Karpas-422 (cell line): ENCODE results near the gene IQCK. TPM values are rescaled to one million over a fixed set of nuclear protein-coding genes. Genes with fewer than 3 reads are reported as not detected.

Experiments used
- DNase-seq: peaks from one replicate; pipeline ENCODE4 v3.0.0-alpha.2; 2015
- H2AFZ ChIP-seq: fragments of 200-600 bp; sonication (generic); 2 replicates; pipeline ENCODE4 v1.6.1; 2014; ENCODE audit warnings: antibody characterized with exemption, low read length, mixed read lengths
- H3K27ac ChIP-seq: fragments of 200-600 bp; sonication (generic); 2 replicates; pipeline ENCODE4 v1.5.1; 2014; ENCODE audit warnings: mild to moderate bottlenecking, low read length, moderate library complexity
- H3K27me3 ChIP-seq: fragments of 200-600 bp; sonication (generic); 2 replicates; pipeline ENCODE4 v1.6.1; 2014; ENCODE audit warnings: low read length, mixed read lengths
- H3K36me3 ChIP-seq: fragments of 200-600 bp; sonication (generic); 2 replicates; pipeline ENCODE4 v1.6.1; 2014; ENCODE audit warnings: low read length, mixed read lengths; ENCODE audit not compliant: insufficient read depth
- H3K4me1 ChIP-seq: fragments of 200-600 bp; sonication (generic); 2 replicates; pipeline ENCODE4 v1.6.1; 2014; ENCODE audit warnings: mild to moderate bottlenecking, low read length, mixed read lengths
- H3K4me2 ChIP-seq: fragments of 200-600 bp; sonication (generic); 2 replicates; pipeline ENCODE4 v1.6.1; 2014; ENCODE audit warnings: low read length, low read depth, mild to moderate bottlenecking; ENCODE audit not compliant: poor library complexity, severe bottlenecking
- H3K4me3 ChIP-seq: fragments of 200-600 bp; sonication (generic); 2 replicates; pipeline ENCODE4 v1.5.1; 2014; ENCODE audit warnings: mild to moderate bottlenecking, antibody characterized with exemption, low read length, mixed read lengths
- H3K79me2 ChIP-seq: fragments of 200-600 bp; sonication (generic); 2 replicates; pipeline ENCODE4 v1.6.1; 2014; ENCODE audit warnings: mild to moderate bottlenecking, low read length, mixed read lengths
- H3K9ac ChIP-seq: fragments of 200-600 bp; sonication (generic); 2 replicates; pipeline ENCODE4 v1.6.0; 2014; ENCODE audit warnings: low read length
- H3K9me2 ChIP-seq: fragments of 200-600 bp; sonication (generic), shearing (Covaris generic); replicated peaks from 2 replicates; pipeline ENCODE4 v1.6.0; 2014; ENCODE audit warnings: mild to moderate bottlenecking, low read length, moderate library complexity; ENCODE audit not compliant: insufficient read depth
- H3K9me3 ChIP-seq: fragments of 300-700, 200-600 bp; sonication (generic); 2 replicates; pipeline ENCODE4 v1.6.1; 2014; ENCODE audit warnings: low read length, mixed read lengths
- H4K20me1 ChIP-seq: fragments of 200-600 bp; sonication (generic); 2 replicates; pipeline ENCODE4 v1.6.1; 2014; ENCODE audit warnings: mild to moderate bottlenecking, antibody characterized with exemption, low read length, low read depth; ENCODE audit not compliant: insufficient read depth
- total RNA-seq: library from RNA; depleted of rRNA; stranded (reverse); fragments of >200 nt; shearing (Covaris generic); gene quantifications from 2 replicates; pipeline ENCODE4 v1.2.3, GENCODE V29; 2014; ENCODE audit warnings: low replicate concordance

Gene IQCK
- total RNA-seq, 1 experiment from 2014 or later = 4.9 TPM

DNA sequence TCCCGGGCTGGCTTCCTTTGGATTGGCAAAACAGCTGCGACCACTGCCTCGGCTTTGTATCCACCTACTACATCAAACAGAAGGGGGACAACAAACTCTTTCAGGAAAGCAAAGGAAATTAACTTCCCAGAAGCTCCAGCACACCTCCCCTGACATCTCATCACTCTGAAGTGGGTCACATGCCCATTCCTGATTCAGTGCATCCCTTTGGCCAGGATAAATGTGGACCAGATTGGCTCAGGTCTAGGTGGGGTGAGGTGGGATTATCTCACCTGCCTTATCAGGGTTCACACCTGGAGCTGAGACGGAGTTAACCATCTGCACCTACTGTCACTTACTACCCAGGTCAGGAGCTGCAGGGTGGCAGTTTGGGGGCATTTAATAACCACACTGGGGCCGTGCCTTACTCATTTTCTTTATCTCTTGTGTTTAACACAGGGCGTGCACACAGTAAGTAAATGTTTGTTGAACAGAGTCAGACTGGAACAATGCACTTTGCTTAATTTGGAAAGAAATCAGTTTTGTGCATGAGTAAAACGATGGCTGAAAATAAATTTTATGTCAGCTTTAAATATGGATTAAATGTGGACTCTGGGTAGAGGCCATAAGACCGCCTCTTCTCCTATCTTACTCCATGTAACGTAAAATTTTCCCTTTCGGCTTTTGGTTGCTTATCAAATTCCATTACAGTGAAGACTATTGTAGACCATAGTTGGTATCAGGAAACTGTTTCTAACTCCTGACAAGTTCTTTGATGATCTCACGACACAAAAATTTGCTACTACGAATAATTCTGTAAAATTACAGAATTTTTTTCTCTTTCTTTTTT, 36.0 kb downstream of the IQCK start:
- Histone ChIP-seq H3K36me3 (no peaks in the 10 kb centered on the region), H3K9me2 (no peaks in the 10 kb centered on the region), H4K20me1 (no peaks in the 10 kb centered on the region), H3K4me1 (no peaks in the 10 kb centered on the region), H3K27me3 (no peaks in the 10 kb centered on the region), H3K4me3 (no peak overlapping the region), H3K4me2 (no peak overlapping the region), H3K79me2 (no peaks in the 10 kb centered on the region), H3K9ac (no peak overlapping the region), H3K9me3 (no peaks in the 10 kb centered on the region), H2AFZ (no peak overlapping the region), H3K27ac (no peak overlapping the region)
- DNase-seq = no peak

DNA sequence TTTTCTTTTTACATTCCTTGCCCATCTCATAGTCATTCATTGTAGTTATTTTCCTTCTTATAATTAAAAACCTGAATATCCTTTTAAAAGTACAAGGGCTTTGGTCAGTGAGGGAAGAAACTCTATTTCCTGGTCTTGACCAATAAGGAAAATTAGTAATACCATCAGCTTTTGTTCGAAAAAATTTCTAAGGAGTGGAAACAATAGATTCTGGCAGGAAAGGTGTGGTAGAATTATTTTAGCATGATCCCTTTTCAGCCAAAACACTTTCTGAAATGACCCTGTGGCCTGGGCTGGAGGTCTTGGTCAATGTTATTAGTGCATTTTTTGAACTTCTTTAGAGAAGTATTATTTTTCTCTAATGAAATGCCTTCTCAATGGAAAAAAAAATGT, 36.6 kb downstream of the IQCK start:
- Histone ChIP-seq H3K4me3 (no peak overlapping the region), H3K9me2 (no peaks in the 10 kb centered on the region), H3K27me3 (no peaks in the 10 kb centered on the region), H3K4me2 (no peak overlapping the region), H3K36me3 (no peaks in the 10 kb centered on the region), H2AFZ (no peak overlapping the region), H3K79me2 (no peaks in the 10 kb centered on the region), H3K9me3 (no peaks in the 10 kb centered on the region), H3K27ac (no peak overlapping the region), H3K9ac (no peak overlapping the region), H3K4me1 (no peaks in the 10 kb centered on the region), H4K20me1 (no peaks in the 10 kb centered on the region)
- DNase-seq = no peak

DNA sequence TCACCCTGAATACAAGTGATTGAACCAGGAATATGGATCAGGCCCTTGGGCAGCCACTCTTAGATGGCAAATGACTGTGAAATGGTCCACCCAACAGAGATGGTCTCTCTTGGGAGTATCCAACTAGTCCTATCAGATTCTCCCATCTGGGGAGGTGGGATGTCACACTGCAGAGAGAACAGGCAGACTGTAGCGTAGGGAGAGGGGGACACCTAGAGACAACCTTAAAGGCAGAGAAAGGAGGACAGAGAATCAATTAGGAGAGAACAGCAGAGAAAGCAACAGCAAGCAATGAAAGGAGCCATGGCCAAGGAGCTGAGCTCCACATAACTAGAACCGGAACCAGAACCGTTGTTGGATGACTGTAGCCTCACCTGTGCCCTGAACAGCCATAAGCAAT, 37.2 kb downstream of the IQCK start:
- H3K4me3 ChIP-seq = no peak overlapping the region
- DNase-seq = no peak
- no peaks in the 10 kb centered on the region for H3K9me2 ChIP-seq
- H3K4me1 ChIP-seq = no peaks in the 10 kb centered on the region
- no peaks in the 10 kb centered on the region for H3K9me3 ChIP-seq
- no peak overlapping the region for H3K4me2 ChIP-seq
- H3K27ac ChIP-seq = no peak overlapping the region
- H2AFZ ChIP-seq = no peak overlapping the region
- H4K20me1 ChIP-seq = no peaks in the 10 kb centered on the region
- no peaks in the 10 kb centered on the region for H3K36me3 ChIP-seq
- no peak overlapping the region for H3K9ac ChIP-seq
- no peaks in the 10 kb centered on the region for H3K79me2 ChIP-seq
- no peaks in the 10 kb centered on the region for H3K27me3 ChIP-seq

DNA sequence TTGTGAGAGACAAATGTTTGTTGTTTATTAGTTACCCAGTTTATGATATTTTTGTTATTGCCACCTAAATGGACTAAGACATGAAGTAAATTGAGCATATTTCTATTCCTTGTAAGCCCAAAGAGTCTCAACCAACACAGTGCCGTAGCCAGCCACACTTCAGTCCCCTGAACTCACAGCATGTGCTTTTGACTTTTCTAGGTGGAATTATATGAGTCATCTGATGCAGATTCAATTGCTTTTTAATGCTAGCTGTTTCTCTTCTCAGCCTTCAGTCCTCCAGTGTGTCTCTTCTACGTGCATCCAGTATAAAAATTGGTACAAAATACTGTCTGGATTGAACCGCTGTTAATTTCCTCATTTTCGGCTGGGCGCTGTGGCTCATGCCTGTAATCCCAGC, 39.0 kb downstream of the IQCK start:
- H4K20me1 ChIP-seq = no peaks in the 10 kb centered on the region

DNA sequence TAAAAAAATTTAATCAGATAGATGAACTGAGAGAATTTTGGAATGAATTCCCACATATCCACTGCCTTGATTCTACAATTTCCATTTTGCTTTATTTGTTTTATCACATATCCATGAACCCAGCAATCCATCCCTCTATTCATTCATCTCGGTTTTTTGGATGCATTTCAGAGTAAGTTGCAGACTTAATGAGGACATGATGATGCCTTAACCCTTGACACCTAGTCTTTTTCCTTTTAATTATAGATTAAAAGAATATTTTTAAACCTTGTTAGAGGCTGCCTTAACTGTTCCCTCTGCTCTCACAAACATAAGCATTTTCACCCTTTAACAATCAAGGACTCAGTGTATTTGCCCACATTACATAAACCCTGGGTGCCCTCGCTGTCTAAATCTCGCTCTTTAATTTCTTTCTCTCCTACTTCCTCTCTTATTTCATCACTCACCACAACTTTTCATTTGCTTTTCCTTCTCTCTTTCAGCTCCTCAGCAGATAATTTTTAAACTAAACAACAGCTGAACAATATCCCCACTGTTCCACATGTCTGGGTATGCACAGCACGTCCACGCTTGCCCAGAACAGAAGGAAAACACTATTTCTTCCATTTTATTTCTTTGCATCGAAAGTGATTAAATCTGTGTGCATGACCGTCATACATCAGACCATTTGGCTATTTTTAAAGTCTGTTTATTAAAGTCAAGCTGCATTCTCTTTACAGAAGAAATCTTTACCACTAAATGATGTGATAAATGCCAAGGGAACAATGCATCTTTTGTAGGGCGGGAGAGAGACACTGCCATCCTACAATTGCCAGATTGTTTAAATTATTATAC, 39.9 kb downstream of the IQCK start:
- H3K36me3 ChIP-seq = no peaks in the 10 kb centered on the region
- no peaks in the 10 kb centered on the region for H3K79me2 ChIP-seq
- no peaks in the 10 kb centered on the region for H3K27me3 ChIP-seq
- no peak overlapping the region for H3K4me3 ChIP-seq
- DNase-seq = no peak
- H3K27ac ChIP-seq = no peak overlapping the region
- no peaks in the 10 kb centered on the region for H3K4me1 ChIP-seq
- no peak overlapping the region for H3K4me2 ChIP-seq
- H3K9me2 ChIP-seq = no peaks in the 10 kb centered on the region
- no peak overlapping the region for H2AFZ ChIP-seq
- no peaks in the 10 kb centered on the region for H4K20me1 ChIP-seq
- no peak overlapping the region for H3K9ac ChIP-seq
- no peaks in the 10 kb centered on the region for H3K9me3 ChIP-seq

More for the DNA sequence above, 39.0 kb downstream of the IQCK start:
- H2AFZ ChIP-seq = no peak overlapping the region
- no peaks in the 10 kb centered on the region for H3K9me2 ChIP-seq
- no peaks in the 10 kb centered on the region for H3K79me2 ChIP-seq
- H3K4me2 ChIP-seq = no peak overlapping the region
- H3K9me3 ChIP-seq = no peaks in the 10 kb centered on the region
- H3K36me3 ChIP-seq = no peaks in the 10 kb centered on the region
- H3K27ac ChIP-seq = no peak overlapping the region
- no peaks in the 10 kb centered on the region for H3K4me1 ChIP-seq
- DNase-seq = no peak
- no peak overlapping the region for H3K4me3 ChIP-seq
- H3K9ac ChIP-seq = no peak overlapping the region
- no peaks in the 10 kb centered on the region for H3K27me3 ChIP-seq

DNA sequence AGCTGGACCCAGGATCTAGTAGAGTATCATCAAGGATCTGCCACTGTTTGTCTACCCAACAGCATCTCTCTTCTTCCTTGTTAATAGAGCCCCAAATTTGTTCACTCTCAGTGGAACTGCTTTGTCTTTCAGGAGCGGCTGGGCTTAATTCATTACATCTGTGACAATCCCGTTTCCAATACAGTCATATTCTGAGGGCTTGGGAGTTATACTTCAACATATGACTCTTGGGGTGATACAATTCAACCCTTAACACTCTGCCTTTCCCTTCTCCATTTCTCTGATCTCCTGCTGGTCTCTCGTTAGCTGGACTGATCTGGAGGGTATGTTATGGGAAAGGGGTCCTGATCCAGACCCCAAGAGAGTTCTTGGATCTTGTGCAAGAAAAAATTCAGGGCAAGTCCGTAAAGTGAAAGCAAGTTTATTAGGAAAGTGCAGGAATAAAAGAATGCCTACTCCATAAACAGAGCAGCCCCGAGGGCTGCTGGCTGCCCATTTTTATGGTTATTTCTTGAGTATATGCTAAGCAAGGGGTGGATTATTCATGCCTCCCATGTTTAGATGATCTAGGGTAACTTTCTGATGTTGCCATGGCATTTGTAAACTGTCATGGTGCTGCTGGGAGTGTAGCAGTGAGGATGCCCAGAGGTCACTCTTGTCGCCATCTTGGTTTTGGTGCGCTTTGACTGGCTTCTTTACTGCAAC, 42.4 kb downstream of the IQCK start:
- no peaks in the 10 kb centered on the region for H4K20me1 ChIP-seq
- no peak overlapping the region for H3K4me3 ChIP-seq
- no peaks in the 10 kb centered on the region for H3K9me3 ChIP-seq
- no peak for DNase-seq
- no peaks in the 10 kb centered on the region for H3K79me2 ChIP-seq
- H3K4me1 ChIP-seq = no peaks in the 10 kb centered on the region
- no peaks in the 10 kb centered on the region for H3K36me3 ChIP-seq
- no peak overlapping the region for H3K4me2 ChIP-seq
- no peaks in the 10 kb centered on the region for H3K27me3 ChIP-seq
- H3K27ac ChIP-seq = no peak overlapping the region
- H2AFZ ChIP-seq = no peak overlapping the region
- H3K9me2 ChIP-seq = no peaks in the 10 kb centered on the region
- no peak overlapping the region for H3K9ac ChIP-seq

DNA sequence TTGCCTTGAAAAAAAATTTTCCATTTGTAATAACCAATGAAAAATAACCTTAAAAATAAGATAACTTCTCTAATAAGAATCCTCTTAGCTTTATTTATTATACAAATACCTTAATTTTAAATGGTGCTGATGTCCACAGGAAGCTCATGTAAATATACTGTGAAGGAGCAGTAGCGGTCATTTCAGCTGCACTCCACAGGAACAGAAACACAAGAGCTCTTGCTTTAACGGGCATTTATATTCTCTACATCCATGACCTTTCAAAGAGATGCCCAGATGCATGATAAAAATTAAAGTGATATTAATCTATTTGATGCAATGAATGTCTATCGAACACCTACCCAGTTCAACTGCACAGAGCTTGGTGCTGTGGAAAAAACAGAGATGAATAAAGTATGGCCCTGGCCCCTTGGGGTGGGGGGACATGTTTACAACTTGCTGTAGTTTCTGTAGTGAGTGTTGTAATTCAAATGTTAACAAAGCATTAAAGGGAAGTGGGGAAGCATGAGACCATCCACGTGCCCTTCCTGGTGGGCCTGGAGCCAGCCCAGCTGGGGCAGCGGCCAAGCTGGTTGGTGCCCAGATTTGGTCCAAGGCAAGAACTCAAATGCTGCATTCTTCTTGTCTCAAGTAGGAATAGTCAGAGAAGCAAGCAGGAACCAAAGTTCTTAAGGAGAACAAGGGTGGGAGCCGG, 47.9 kb downstream of the IQCK start:
- H3K4me2 ChIP-seq = no peak overlapping the region
- no peak overlapping the region for H3K4me3 ChIP-seq
- H4K20me1 ChIP-seq = no peaks in the 10 kb centered on the region
- no peak overlapping the region for H3K27ac ChIP-seq
- no peaks in the 10 kb centered on the region for H3K27me3 ChIP-seq
- no peak overlapping the region for H2AFZ ChIP-seq
- H3K4me1 ChIP-seq = no peaks in the 10 kb centered on the region
- no peak overlapping the region for H3K9ac ChIP-seq
- H3K79me2 ChIP-seq = no peaks in the 10 kb centered on the region
- no peaks in the 10 kb centered on the region for H3K9me3 ChIP-seq
- no peaks in the 10 kb centered on the region for H3K9me2 ChIP-seq
- no peaks in the 10 kb centered on the region for H3K36me3 ChIP-seq
- no peak for DNase-seq

DNA sequence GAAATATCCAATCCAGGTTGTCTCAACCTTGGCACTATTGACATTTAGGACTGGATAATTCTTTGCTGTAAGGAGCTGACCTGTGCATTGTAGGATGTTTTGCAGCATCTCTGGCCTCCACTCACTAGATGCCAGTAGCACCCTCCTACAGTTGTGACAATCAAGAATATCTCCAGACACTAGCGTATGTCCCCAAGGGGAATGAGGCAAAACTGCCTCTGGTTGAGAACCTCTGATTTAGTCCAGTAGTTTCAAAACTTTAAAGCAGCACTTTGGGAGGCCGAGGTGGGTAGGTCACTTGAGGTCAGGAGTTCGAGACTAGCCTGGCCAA, 48.4 kb downstream of the IQCK start:
- Histone ChIP-seq H3K9me3 (no peaks in the 10 kb centered on the region), H3K27ac (no peak overlapping the region), H3K27me3 (no peaks in the 10 kb centered on the region), H3K4me1 (no peaks in the 10 kb centered on the region), H3K4me3 (no peak overlapping the region), H3K9ac (no peak overlapping the region), H2AFZ (no peak overlapping the region), H3K4me2 (no peak overlapping the region), H3K9me2 (no peaks in the 10 kb centered on the region), H3K36me3 (no peaks in the 10 kb centered on the region), H3K79me2 (no peaks in the 10 kb centered on the region), H4K20me1 (no peaks in the 10 kb centered on the region)
- no peak for DNase-seq
